Right lobe of liver (tissue), 4 donors: ENCODE measurements around the gene ABLIM3.

ENCODE experiments used
- POLR2A ChIP-seq: fragments of 450-650 bp; IDR thresholded peaks from one replicate; pipeline ENCODE4 v1.6.1; 2017; ENCODE audit warnings: antibody characterized with exemption, mild to moderate bottlenecking
- TF ChIP-seq, protein P1 (sequence below), 4 donors: fragments of 200-600 bp in 3 of 4; fragments of 450-650 bp in 1 of 4; IDR thresholded peaks; one replicate each; pipeline versions ENCODE4 v1.5.1 to v1.8.0; 2016 to 2022; ENCODE audit warnings: antibody characterized with exemption in 4 of 4, mild to moderate bottlenecking in 2 of 4
- donor health status: DM: no; HTN: no; CAD: no.
- donor health status: DM: no; HTN: no; CAD: no.
- donor health status: DM: no; HTN: yes; CAD: no.

DNA sequence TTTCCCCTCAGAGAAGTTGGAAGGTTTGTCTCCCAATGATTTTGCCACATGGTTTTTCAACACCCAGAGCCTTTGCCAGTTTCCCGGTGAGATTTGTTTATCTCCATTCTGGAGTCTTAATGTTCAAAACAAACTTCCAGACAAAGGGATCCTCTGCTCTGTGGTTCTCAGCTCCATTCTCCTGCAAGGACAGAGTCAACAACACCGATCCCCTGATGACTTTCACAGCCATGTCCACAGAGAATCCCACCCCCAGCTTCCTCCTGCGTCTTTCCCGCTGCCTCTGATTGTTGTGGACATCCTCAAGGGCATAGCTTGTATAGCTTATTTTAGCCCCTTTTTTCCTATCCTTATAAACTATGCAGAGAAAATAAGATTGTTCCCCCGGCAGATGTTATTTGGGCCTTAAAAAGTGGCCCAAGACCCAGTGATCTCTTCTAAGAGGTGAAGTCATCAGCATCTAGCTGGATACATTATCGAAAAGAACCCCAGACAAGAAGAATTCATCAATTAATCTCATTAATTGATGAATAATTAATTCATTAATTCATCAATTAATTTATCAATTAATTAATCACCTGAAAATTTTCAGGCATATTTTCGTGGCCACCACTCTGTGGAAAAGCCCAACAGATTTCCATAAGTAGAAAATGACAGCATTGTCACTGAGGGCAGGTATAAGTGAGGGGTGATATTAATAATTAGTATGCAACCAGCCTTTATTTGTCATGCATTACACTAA, 2.9 kb upstream of the ABLIM3 start:
- no peak for TF ChIP-seq POLR2A
- TF ChIP-seq, protein P1, sequence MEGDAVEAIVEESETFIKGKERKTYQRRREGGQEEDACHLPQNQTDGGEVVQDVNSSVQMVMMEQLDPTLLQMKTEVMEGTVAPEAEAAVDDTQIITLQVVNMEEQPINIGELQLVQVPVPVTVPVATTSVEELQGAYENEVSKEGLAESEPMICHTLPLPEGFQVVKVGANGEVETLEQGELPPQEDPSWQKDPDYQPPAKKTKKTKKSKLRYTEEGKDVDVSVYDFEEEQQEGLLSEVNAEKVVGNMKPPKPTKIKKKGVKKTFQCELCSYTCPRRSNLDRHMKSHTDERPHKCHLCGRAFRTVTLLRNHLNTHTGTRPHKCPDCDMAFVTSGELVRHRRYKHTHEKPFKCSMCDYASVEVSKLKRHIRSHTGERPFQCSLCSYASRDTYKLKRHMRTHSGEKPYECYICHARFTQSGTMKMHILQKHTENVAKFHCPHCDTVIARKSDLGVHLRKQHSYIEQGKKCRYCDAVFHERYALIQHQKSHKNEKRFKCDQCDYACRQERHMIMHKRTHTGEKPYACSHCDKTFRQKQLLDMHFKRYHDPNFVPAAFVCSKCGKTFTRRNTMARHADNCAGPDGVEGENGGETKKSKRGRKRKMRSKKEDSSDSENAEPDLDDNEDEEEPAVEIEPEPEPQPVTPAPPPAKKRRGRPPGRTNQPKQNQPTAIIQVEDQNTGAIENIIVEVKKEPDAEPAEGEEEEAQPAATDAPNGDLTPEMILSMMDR (IDR thresholded peaks at IDR 0.05), result no peak
